ENCODE data around the gene LCN1.
"Not testable (repeated sequence)": the region's sequence is repeated elsewhere in the genome, so short reads cannot be mapped to it uniquely, and the experiment has no call there.

LCN1 gene

DNA sequence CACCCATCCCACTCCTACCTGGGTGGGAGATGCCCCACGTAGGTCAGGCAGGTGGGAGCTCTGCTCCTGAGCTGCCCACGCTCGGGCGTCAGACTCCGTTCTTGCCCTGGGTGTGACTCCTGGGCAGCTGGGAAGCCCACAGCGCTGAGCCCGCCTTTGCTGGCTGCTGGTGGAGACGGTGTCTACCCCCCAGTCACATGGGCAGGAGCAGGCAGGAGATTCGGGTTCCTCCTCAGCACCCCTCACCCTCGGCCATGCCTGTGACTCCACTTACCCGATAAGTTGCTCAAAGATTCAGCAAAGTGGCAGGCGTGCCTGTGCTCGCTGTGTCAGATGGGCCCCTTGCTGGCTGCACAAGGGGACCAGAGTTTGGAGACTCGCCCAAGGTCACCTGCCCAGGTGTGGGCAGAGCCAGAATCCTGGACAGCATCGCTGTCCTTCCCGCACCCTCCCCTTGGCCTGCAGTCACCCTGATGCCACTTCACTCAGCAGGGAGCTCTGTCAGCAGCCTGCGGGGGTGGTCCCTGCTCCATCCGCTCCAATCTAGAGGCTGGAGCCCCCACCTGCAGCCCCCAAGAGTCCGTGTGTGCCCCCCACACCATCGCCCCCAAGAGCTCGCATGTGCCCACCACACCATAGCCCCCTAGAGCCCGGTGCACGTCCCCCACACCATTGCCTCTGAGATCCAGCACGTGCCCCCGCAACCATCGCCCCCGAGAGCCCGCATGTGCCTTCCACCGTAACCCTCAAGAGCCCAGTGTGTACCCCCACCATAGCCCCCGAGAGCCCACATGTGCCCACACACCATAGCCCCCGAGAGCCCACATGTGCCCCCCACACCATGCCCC lies 4.2 kb downstream of the LCN1 start:
- Histone ChIP-seq H3F3A (ENCODE audit: insufficient read depth, low read length) (no peaks in the 10 kb centered on the region), H3K79me2 (ENCODE audit: low read length) (no peaks in the 10 kb centered on the region), H3K9ac (ENCODE audit: low read length) (no peak overlapping the region), H3K4me2 (ENCODE audit: low read depth, low read length) (no peak overlapping the region), H4K20me1 (ENCODE audit: insufficient read depth, low read length) (no peaks in the 10 kb centered on the region), H3K9me3 (replicated peaks; ENCODE audit: insufficient read depth, low read length) (no peaks in the 10 kb centered on the region; the same call in 1 of the 2 replicates), H3K4me3 (ENCODE audit: low read length) (no peak overlapping the region), H2AFZ (ENCODE audit: low read length) (no peak overlapping the region), H3K27me3 (replicated peaks; ENCODE audit: insufficient read depth, low read length) (no peaks in the 10 kb centered on the region; the same call in 1 of the 2 replicates), H3K9me2 (replicated peaks; ENCODE audit: insufficient read depth, low read length) (no peaks in the 10 kb centered on the region), H3K4me1 (ENCODE audit: low read length) (no peaks in the 10 kb centered on the region), H3K36me3 (replicated peaks; ENCODE audit: insufficient read depth, low read length) (no peaks in the 10 kb centered on the region), H3K27ac (ENCODE audit: low read length) (no peak overlapping the region)
- TF ChIP-seq EZH2 (optimal IDR thresholded peaks at IDR 0.05; ENCODE audit: low read depth, low read length) (no peak), EZH2phosphoT487 (IDR thresholded peaks at IDR 0.05; ENCODE audit: low read length) (no peak)
- TF ChIP-seq, protein P1, sequence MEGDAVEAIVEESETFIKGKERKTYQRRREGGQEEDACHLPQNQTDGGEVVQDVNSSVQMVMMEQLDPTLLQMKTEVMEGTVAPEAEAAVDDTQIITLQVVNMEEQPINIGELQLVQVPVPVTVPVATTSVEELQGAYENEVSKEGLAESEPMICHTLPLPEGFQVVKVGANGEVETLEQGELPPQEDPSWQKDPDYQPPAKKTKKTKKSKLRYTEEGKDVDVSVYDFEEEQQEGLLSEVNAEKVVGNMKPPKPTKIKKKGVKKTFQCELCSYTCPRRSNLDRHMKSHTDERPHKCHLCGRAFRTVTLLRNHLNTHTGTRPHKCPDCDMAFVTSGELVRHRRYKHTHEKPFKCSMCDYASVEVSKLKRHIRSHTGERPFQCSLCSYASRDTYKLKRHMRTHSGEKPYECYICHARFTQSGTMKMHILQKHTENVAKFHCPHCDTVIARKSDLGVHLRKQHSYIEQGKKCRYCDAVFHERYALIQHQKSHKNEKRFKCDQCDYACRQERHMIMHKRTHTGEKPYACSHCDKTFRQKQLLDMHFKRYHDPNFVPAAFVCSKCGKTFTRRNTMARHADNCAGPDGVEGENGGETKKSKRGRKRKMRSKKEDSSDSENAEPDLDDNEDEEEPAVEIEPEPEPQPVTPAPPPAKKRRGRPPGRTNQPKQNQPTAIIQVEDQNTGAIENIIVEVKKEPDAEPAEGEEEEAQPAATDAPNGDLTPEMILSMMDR (IDR thresholded peaks at IDR 0.05; ENCODE audit: low read length), result no peak
- no peak for DNase-seq

DNA sequence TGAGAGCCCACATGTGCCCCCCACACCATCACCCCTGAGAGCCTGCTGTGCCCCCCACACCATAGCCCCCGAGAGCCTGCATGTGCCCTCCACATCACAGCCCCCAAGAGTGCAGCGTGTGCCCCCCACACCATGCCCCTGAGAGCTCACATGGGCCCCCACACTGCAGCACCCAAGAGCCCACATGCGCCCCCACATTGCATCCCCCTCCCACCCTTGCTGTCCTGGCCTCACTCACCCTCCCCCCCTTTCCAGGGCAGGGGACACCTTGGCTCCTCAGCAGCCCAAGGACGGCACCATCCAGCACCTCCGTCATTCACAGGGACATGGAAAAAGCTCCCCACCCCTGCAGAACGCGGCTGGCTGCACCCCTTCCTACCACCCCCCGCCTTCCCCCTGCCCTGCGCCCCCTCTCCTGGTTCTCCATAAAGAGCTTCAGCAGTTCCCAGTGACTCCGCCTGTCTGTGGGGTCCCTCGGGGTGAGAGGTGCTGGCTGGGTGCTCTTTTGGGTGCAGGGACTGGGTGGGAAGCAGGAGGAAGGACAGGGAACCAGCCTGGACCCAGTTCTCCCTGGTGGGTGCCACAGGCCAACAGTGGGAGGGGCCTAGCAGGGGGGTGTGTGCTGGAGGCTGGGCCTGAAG lies 5.0 kb downstream of the LCN1 start:
- H4K20me1 ChIP-seq (ENCODE audit: insufficient read depth, low read length), result no peaks in the 10 kb centered on the region
- no peaks in the 10 kb centered on the region for H3K36me3 ChIP-seq (replicated peaks; ENCODE audit: insufficient read depth, low read length)
- H3K4me1 ChIP-seq (ENCODE audit: low read length), result no peaks in the 10 kb centered on the region
- H3K9ac ChIP-seq (ENCODE audit: low read length), result no peak overlapping the region
- TF ChIP-seq, protein P1 (IDR thresholded peaks at IDR 0.05; ENCODE audit: low read length), result no peak
- TF ChIP-seq EZH2 (optimal IDR thresholded peaks at IDR 0.05; ENCODE audit: low read depth, low read length) (no peak), EZH2phosphoT487 (IDR thresholded peaks at IDR 0.05; ENCODE audit: low read length) (no peak)
- no peaks in the 10 kb centered on the region; the same call in 1 of the 2 replicates for H3K27me3 ChIP-seq (replicated peaks; ENCODE audit: insufficient read depth, low read length)
- no peak for DNase-seq
- no peaks in the 10 kb centered on the region; the same call in 1 of the 2 replicates for H3K9me3 ChIP-seq (replicated peaks; ENCODE audit: insufficient read depth, low read length)
- H3K79me2 ChIP-seq (ENCODE audit: low read length), result no peaks in the 10 kb centered on the region
- no peak overlapping the region for H3K4me2 ChIP-seq (ENCODE audit: low read depth, low read length)
- H2AFZ ChIP-seq (ENCODE audit: low read length), result no peak overlapping the region
- no peaks in the 10 kb centered on the region for H3F3A ChIP-seq (ENCODE audit: insufficient read depth, low read length)
- no peak overlapping the region for H3K4me3 ChIP-seq (ENCODE audit: low read length)
- no peaks in the 10 kb centered on the region for H3K9me2 ChIP-seq (replicated peaks; ENCODE audit: insufficient read depth, low read length)
- H3K27ac ChIP-seq (ENCODE audit: low read length), result no peak overlapping the region

DNA sequence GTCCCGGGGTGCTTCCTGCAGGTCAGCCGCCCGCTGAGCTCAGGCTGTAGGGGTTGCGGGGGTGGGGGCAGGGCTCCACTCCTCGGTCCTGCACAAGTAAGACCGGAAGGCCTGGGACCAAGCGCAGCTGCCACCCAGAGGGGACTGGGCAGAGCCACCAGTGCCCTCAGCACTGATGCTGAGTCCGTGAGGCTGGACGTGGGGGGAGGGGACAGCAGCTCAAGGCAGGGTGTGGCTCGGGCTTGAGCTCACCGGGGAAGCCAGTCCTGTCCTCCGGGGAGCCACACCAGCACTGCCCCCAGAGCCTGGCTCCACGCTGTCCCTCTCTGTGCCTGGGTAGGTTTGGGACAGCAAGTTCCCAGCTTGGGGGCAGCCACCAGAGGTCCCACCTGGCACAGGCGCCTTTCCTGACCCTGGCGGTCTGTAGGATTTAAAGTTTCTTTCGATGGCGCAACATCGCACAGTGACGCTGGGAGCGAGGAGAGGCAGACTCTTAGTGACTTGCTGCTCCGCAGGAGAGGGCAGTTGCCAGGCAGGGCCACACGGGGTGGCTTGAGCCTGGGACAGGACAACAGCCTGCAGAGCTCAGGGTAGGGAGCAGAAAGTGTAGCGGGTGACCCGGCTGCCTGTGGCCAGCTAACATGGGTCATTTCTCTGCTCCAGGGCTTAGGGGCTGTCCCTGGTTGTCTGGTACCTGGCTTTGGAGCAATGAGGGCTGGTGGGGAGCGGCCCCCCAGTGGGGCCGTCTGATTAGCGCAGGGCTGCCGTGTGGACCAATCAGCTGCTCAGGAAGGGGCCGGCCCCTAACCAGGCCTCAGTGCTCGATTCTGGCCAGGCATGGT lies 5.7 kb downstream of the LCN1 start:
- TF ChIP-seq, protein P1 (IDR thresholded peaks at IDR 0.05; ENCODE audit: low read length), result no peak
- TF ChIP-seq EZH2 (optimal IDR thresholded peaks at IDR 0.05; ENCODE audit: low read depth, low read length) (no peak), EZH2phosphoT487 (IDR thresholded peaks at IDR 0.05; ENCODE audit: low read length) (no peak)
- no peaks in the 10 kb centered on the region for H4K20me1 ChIP-seq (ENCODE audit: insufficient read depth, low read length)
- H3K9me2 ChIP-seq (replicated peaks; ENCODE audit: insufficient read depth, low read length), result no peaks in the 10 kb centered on the region
- no peaks in the 10 kb centered on the region for H3K79me2 ChIP-seq (ENCODE audit: low read length)
- no peak overlapping the region for H3K4me2 ChIP-seq (ENCODE audit: low read depth, low read length)
- H3K9ac ChIP-seq (ENCODE audit: low read length), result no peak overlapping the region
- H2AFZ ChIP-seq (ENCODE audit: low read length), result no peak overlapping the region
- DNase-seq, result no peak
- no peak overlapping the region for H3K27ac ChIP-seq (ENCODE audit: low read length)
- H3K9me3 ChIP-seq (replicated peaks; ENCODE audit: insufficient read depth, low read length), result no peaks in the 10 kb centered on the region; the same call in 1 of the 2 replicates
- no peaks in the 10 kb centered on the region; the same call in 1 of the 2 replicates for H3K27me3 ChIP-seq (replicated peaks; ENCODE audit: insufficient read depth, low read length)
- H3F3A ChIP-seq (ENCODE audit: insufficient read depth, low read length), result no peaks in the 10 kb centered on the region
- no peaks in the 10 kb centered on the region for H3K36me3 ChIP-seq (replicated peaks; ENCODE audit: insufficient read depth, low read length)
- H3K4me1 ChIP-seq (ENCODE audit: low read length), result no peaks in the 10 kb centered on the region
- H3K4me3 ChIP-seq (ENCODE audit: low read length), result no peak overlapping the region

DNA sequence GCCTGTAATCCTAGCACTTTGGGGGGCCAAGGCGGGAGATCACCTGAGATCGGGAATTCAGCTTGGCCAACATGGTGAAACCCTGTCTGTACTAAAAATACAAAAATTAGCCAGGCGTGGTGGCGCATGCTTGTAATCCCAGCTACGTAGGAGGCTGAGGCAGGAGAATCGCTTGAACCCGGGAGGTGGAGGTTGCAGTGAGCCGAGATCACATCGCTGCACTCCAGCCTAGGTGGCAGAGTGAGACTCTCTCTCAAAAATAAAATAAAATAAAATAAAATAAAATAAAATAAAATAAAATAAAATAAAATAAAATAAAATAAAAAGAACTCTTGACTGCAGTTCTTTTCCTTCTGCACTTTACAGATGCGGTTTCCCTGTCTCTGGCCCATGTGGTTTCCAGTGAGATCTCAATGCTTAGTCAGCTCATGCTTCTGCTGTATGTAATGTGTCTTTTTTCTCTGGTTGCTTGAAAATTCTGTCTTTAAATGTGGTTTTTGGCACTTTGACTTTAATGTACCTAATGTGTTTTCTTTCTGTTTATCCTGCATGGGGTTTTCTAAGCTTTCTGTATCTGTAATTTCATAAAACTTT lies 7.7 kb downstream of the LCN1 start:
- not testable (repeated sequence) for H3K27ac ChIP-seq (ENCODE audit: low read length); H3K9me3 ChIP-seq (replicated peaks; ENCODE audit: insufficient read depth, low read length); H2AFZ ChIP-seq (ENCODE audit: low read length); H3K9ac ChIP-seq (ENCODE audit: low read length); H3K27me3 ChIP-seq (replicated peaks; ENCODE audit: insufficient read depth, low read length); H3K79me2 ChIP-seq (ENCODE audit: low read length); H3F3A ChIP-seq (ENCODE audit: insufficient read depth, low read length); H4K20me1 ChIP-seq (ENCODE audit: insufficient read depth, low read length); H3K36me3 ChIP-seq (replicated peaks; ENCODE audit: insufficient read depth, low read length); H3K4me2 ChIP-seq (ENCODE audit: low read depth, low read length); DNase-seq; H3K9me2 ChIP-seq (replicated peaks; ENCODE audit: insufficient read depth, low read length); H3K4me3 ChIP-seq (ENCODE audit: low read length); H3K4me1 ChIP-seq (ENCODE audit: low read length)

All from MM.1S (cell line).